Heart right ventricle (tissue), 16 donors: Measurements from ENCODE around the gene SPACA7. TPM values are rescaled to one million over a fixed set of nuclear protein-coding genes. Genes with fewer than 3 reads are reported as not detected.

Experiments
- ATAC-seq, 8 donors: fragments of 200-7000 bp; cut with Tn5 transposase; one replicate each; pipeline ENCODE4 v1.9.1; 2020; ENCODE audit warnings: mild to moderate bottlenecking in 8 of 8, moderate library complexity in 8 of 8, moderate number of reproducible peaks in 1 of 8
- DNase-seq, 2 donors: peaks; one replicate each; pipeline ENCODE4 v3.0.0-alpha.2; 2020
- H3K27ac ChIP-seq, 10 donors: fragments of 200-600 bp; sonication (generic) in 2 of 10; one replicate each; pipeline versions ENCODE4 v1.5.0 to v1.8.0; 2020 to 2022; ENCODE audit warnings: mild to moderate bottlenecking in 3 of 10
- H3K27me3 ChIP-seq, 7 donors: fragments of 200-600 bp; one replicate each; pipeline ENCODE4 v1.8.0; 2021 to 2022; ENCODE audit warnings: mild to moderate bottlenecking in 2 of 7
- H3K36me3 ChIP-seq, 9 donors: fragments of 200-600 bp; sonication (generic) in 1 of 9; one replicate each; pipeline versions ENCODE4 v1.5.0 to v1.8.0; 2020 to 2022; ENCODE audit warnings: mild to moderate bottlenecking in 2 of 9
- H3K4me1 ChIP-seq, 9 donors: fragments of 200-600 bp; sonication (generic) in 1 of 9; one replicate each; pipeline versions ENCODE4 v1.5.0 to v1.8.0; 2020 to 2022; ENCODE audit warnings: mild to moderate bottlenecking in 4 of 9
- H3K4me3 ChIP-seq, 10 donors: fragments of 200-600 bp; sonication (generic) in 2 of 10; one replicate each; pipeline versions ENCODE4 v1.5.0 to v1.8.0; 2020 to 2022; ENCODE audit warnings: mild to moderate bottlenecking in 7 of 10, moderate library complexity in 2 of 10
- H3K9me3 ChIP-seq, 11 donors: fragments of 200-600 bp in 10 of 11; sonication (generic) in 2 of 11; one replicate each; pipeline versions ENCODE4 v1.5.0 to v1.8.0; 2013 to 2022; ENCODE audit warnings: mild to moderate bottlenecking in 2 of 11, control low read depth in 1 of 11, moderate library complexity in 1 of 11
- CTCF ChIP-seq, 9 donors: fragments of 200-600 bp; sonication (generic) in 2 of 9; IDR thresholded peaks; one replicate each; pipeline versions ENCODE4 v1.5.0 to v1.8.0; 2021 to 2022; ENCODE audit warnings: antibody characterized with exemption in 9 of 9, mild to moderate bottlenecking in 5 of 9, moderate library complexity in 1 of 9
- WGBS, 2 donors: extraction: QIAGEN DNeasy Blood & Tissue Kit; methylation state at CpG; one replicate each; pipeline ENCODE4 v1.1.7; 2013; ENCODE audit warnings: inconsistent platforms in 1 of 2; 5-methylcytosine and 5-hydroxymethylcytosine counted together
- intact Hi-C, 10 donors: fragments of 100-400 bp; cut with DNase I; formaldehyde crosslinking; loops; one replicate each; pipeline versions ENCODE4 v1.11.1 to v1.14.2; 2022
- polyA plus RNA-seq, 2 donors: library from polyadenylated mRNA; stranded (reverse); fragments of 200-250 nt; gene quantifications; one replicate each; pipeline ENCODE4 v1.2.3, GENCODE V29; 2013
- total RNA-seq, 10 donors: library from RNA; stranded (reverse); fragmentation: NEBNext Ultra II Directional in 3 of 10; extraction: Animal tissue kit (Norgen Biotek cat#: 25700) in 3 of 10; gene quantifications; one replicate each; pipeline versions ENCODE4 v1.2.1 to v1.2.4, GENCODE V29; 2021 to 2023
- donor health status: Arrhythmogenic right ventricular cardiomyopathy.
- donor health status: ischemic (EF 13 %, LVEDD 7.1; RV severe dilation, severe dysfunction).
- donor health status: healthy with polysubstance abuse.
- donor health status: DM: no; HTN: yes; CAD: no.
- donor health status: DM: no; HTN: no; CAD: no.
- donor health status: ischemic (EF 25% LVEDD 6.9; RV normal size, moderate dysfunction).
- donor health status: ischemic (EF 25% LVEDD 5.7; RV mildly dilated, moderate dysfunction).
- donor health status: healthy.
- donor health status: DM: yes; HTN: yes; CAD: no.
- donor health status: Ischemic cardiomyopathy.
- donor health status: ischemic (EF 35%, LVEDD 5.7; RV mildly dilated, moderate dysfunction).
- donor health status: nonischemic (EF 11% LVEDD 7.7; RV severe dilation, severe dysfunction).
- donor health status: DM: yes; HTN: yes; CAD: no.
- donor health status: PGD.
- donor health status: ischemic (EF 29% LVEDD 5.4; RV normal size, mild dysfunction).
- donor health status: nonischemic (EF 23%, LVEDD 6.1; RV moderate dilation, normal function).

The SPACA7 gene
- total and polyA plus RNA-seq, 12 donors: not detected

GRCh38 chr13:112443191-112443994 lies 67.2 kb downstream of the SPACA7 start:
- ATAC-seq (peak in 7 of 8 donors; percentile 29 to 71 (median 47)), DNase-seq (no peak)
- Histone ChIP-seq H3K27me3 (peaks cover 17 to 80% (median 60%) of the 10 kb centered on the region in 7 donors), H3K9me3 (peaks cover 0 to 8% (median 0%) of the 10 kb centered on the region in 11 donors), H3K4me1 (peaks cover 0 to 10% (median 0%) of the 10 kb centered on the region in 9 donors), H3K27ac (no peak overlapping the region), H3K4me3 (no peak overlapping the region), H3K36me3 (no peaks in the 10 kb centered on the region)
- peak in 1 of 9 donors; percentile 34 for TF ChIP-seq CTCF (IDR thresholded peaks at IDR 0.05)
- intact Hi-C loops: loop anchor here in 5 of 10 donors (2.0 to 10.0 kb wide), 6 partner anchors 339 to 971 kb away; no protein-coding TSS in a partner anchor
- WGBS, 2 donors: 22 to 25% methylated on average over 31 of the region's 31 CpGs

GRCh38 chr13:112443995-112444311 lies 67.8 kb downstream of the SPACA7 start:
- DNase-seq: peak; percentile 46 to 62
- ATAC-seq: peak; percentile 67 to 84 (median 72)
- 2 to 3% methylated on average over 10 of the region's 10 CpGs for WGBS, 2 donors

GRCh38 chr13:112444416-112445399 lies 68.6 kb downstream of the SPACA7 start:
- peak in 1 of 8 donors; percentile 8 for ATAC-seq
- no peak for DNase-seq
- peaks cover 0 to 10% (median 0%) of the 10 kb centered on the region in 9 donors for H3K4me1 ChIP-seq
- no peaks in the 10 kb centered on the region for H3K9me3 ChIP-seq
- H3K27me3 ChIP-seq: peaks cover 17 to 78% (median 61%) of the 10 kb centered on the region in 7 donors
- H3K27ac ChIP-seq: no peak overlapping the region
- no peaks in the 10 kb centered on the region for H3K36me3 ChIP-seq
- intact Hi-C loops: loop anchor here (1.0 to 10.0 kb wide), 6 partner anchors 340 to 972 kb away; no protein-coding TSS in a partner anchor
- 78 to 79% methylated on average over 42 of the region's 42 CpGs for WGBS, 2 donors
- no peak for TF ChIP-seq CTCF (IDR thresholded peaks at IDR 0.05)
- H3K4me3 ChIP-seq: no peak overlapping the region

More at GRCh38 chr13:112443995-112444311, 67.8 kb downstream of the SPACA7 start:
- peak; percentile 80 to 88 (median 85) for TF ChIP-seq CTCF (IDR thresholded peaks at IDR 0.05)
- H3K27me3 ChIP-seq: peaks cover 17 to 81% (median 66%) of the 10 kb centered on the region in 7 donors
- H3K36me3 ChIP-seq: no peaks in the 10 kb centered on the region
- peaks cover 0 to 10% (median 0%) of the 10 kb centered on the region in 9 donors for H3K4me1 ChIP-seq
- intact Hi-C loops: loop anchor here (1.0 to 10.0 kb wide), 7 partner anchors 339 to 972 kb away; no protein-coding TSS in a partner anchor
- H3K4me3 ChIP-seq: no peak overlapping the region
- H3K9me3 ChIP-seq: peaks cover 0 to 3% (median 0%) of the 10 kb centered on the region in 11 donors
- H3K27ac ChIP-seq: no peak overlapping the region
